AG20443 (cell line): ENCODE results near the gene CHRNG.

ENCODE experiments used
- DNase-seq: peaks from one replicate; pipeline ENCODE4 v3.0.0; 2012; ENCODE audit warnings: low spot score, mixed read lengths

The CHRNG gene

DNA sequence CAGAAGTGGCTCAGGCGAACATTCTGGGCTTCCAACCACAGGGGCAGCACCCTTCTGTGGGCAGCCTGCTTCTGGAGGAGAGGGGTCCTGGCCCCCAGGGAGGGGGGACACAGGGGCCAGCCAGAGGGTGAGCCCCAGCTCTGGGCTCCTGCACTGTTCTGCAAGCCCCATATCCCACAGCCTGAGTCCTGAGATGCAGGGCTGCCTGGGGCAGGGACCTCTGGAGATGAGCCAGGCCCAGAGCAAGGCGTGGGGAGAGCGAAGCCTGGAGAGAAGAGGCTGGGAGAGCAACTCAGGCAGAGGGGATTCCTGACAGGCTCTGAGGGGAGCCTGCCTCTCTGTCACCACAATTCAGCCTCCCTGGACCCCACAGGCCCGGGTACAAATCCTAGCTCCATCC lies 32.8 kb upstream of the CHRNG start:
- DNase-seq: no peak

DNA sequence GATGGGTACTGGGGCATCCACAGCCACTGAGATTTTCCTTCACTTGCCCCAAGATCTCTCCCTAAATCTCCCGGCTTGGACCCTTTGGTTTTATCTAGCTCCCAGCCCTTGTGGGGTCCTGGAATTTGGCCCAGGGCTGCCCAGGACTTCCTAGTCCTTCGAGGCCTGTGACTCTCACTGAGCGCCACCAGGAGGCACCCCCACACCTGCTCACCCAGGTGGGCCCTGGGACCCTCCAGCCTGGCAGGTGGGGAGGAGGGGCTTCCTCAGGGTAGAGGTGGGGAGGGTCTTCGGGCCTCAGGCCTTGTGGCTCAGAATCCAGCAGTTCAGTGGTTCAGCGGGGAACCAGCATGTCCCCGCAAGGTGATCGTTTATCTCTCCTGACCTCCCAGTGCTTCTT lies 31.2 kb upstream of the CHRNG start:
- no peak for DNase-seq

DNA sequence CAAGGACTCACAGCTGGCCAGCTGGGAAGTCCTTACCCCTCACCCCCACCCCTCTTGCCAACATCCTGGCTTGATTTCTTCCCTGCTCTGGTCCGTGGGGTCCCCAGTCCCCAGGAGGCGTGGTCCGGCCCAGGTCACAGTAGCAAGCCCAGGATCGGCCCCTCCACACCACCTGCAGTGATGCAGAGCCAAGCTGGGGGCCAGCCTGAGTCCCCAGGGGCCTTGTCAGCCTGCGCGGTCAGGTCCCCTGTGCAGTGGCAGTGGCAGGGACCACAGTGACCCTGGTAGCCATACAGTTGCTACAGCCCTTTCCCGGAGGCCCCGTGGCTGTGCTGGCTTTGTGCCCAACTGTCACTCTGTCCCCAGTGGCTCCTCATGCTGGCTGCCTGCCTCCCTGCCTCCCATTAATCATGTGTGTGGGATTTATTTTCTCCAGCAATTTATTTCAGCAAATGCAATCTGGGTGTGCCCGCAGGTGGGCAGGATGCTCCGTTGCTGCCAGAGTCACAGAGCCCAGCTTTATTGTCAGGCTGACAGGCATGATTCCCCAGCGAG lies 28.1 kb upstream of the CHRNG start:
- no peak for DNase-seq

DNA sequence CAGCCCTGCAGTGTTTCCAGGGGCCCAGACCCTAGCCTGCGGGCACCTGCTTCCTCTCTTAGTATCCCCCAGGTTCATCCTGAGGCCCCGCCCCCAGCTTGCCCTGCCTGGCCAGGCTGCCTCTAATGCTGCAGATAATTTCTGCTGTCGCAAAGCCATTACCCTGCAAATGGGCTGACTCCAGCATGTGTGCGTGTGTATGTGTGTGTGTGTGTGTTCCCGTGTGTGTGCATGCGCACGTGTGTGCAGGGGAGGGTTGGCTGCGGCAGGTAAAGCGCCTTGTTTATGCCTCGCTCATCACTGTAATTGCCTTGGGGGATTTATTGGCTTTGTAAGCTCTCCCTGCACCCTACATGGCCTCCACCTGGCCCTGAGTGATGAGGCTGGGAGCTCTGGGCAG lies 26.9 kb upstream of the CHRNG start:
- DNase-seq: no peak

DNA sequence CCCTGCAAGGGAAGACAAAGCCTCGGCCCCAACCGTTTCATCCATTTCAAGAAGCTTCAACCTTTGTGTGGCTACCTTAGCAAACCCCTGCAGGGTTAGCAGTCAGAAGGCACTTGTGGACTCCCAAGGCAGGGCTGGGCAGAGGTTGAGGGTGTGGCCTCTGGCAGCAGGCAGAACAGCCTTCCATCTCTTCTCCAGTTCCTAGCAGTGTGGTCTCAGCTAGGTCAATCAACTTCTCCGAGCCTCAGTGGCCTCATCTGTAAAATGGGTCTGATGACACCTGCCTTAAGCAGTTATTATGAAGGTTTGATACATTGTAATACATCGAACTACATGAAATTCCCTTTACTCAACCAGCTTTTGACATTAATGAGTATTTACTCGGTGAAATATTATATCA lies 26.1 kb upstream of the CHRNG start:
- DNase-seq: no peak

DNA sequence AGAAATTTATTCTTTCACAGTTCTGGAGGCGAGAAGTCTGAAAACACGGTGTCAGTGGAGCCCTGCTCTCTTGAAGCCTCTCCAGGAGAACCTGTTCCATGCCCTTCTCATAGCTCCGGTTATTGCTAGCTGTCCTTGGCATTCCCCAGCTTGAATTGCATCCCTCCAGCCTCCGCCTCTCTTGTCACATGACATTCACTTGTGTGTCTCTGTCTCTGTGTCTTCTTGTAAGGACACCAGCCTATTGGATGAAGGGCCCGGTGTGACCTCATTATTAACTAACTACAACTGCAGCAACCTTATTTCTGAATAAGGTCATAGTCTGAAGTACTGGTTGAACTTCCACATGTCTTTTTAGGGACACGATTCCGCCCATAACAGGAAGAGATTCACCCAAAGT lies 23.9 kb upstream of the CHRNG start:
- no peak for DNase-seq

DNA sequence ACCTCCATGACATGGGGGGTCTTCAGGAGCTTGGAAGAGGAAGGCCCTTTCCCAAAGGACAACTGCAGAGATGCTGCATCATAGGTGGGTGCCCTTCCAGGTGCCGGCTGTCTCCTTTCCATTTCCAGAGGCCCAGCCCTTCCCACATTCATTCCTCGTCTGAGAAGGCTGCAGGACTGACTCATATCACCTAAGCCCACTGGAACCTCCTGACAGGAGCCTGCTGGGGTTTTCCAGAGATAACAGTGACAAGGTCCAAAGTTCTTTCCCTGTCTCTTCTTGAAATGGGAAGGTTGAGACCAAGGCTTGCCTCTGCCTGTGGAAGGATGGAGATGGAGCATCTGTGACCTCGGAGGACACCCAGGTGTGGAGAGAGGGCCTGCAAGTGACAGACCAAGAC lies 22.9 kb upstream of the CHRNG start:
- DNase-seq: no peak

DNA sequence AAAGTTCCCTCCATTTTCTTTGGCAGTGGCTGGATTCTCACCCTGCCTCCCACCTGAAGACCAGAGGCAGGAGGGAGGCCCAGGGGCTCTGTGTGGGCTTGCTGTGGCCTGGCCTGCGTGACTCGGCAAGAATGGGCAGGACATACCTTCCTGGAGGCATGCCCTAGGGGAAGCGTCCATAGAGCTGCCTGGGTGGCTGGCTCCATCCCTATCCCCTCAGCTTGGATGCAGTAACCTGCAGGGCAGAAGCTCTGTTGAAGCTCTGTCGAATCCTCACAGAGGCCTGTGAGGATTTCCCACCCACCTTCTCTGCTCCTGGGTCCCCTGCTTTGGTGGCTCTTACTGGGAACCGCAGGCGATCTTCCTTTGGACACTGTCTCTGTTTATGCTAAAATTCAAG lies 20.6 kb upstream of the CHRNG start:
- DNase-seq: no peak

DNA sequence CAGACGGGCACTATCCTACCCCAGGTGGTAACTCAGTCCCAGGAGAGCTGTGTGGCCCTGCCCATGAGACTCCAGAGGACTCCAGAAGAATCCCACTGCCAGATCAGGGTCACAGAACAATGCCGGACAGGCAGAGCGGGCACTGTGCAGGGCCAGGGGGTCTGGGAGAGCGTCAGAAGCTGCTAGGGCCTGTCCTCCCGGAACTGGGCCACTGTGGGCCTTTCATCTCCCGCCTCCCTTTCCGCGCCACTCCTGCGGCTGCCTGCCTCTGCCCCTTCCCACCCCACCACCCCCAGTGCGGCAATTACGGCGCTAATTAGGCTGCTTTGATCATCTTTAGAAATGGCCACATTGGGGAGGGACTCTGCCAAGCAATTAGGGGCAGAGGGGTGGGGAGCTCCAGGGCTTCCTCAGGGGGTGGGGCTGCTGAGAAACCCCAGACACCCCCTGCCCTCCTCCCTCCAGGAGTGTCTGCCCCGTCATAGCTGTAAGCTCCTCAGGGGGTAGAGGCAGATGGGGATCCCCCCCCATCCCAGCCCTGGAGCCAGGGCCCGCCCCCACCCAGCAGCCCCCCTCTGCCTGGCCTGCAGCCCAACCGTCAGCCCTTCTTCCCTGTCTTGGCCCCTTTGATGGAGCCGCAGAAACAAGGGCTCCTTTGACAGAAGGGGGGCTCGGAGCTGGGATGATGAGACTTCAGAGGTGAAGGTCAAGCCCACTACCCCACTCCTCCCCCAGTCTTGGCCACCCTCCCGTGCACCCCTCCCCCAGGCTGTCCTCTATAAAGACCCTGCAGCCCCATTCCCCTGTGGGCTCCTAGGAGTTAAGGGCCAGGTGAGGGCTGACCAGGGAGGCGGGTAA lies 19.7 kb upstream of the CHRNG start, which contains the start of gene PRSS56:
Gene PRSS56 (plus strand): TSS at position 808 of the 858 bp plus-strand sequence. CDS start 211 bp downstream, outside the sequence.
- DNase-seq: no peak

DNA sequence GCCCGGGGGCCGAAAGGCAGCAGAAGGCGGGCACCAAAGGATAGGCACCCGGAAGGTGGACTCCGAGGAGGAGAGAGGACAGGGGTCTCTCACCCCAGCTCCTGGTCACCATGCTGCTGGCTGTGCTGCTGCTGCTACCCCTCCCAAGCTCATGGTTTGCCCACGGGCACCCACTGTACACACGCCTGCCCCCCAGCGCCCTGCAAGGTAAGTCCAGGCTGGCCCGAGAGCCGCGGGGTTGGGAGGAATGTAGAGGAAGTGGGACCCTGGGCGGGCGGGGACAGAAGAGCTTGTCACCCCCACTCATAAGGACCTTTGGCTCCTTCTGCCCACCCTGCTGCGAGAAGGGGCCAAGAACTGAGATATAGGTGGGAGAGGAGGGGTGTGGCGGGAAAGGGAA lies 19.0 kb upstream of the CHRNG start:
- DNase-seq: no peak

DNA sequence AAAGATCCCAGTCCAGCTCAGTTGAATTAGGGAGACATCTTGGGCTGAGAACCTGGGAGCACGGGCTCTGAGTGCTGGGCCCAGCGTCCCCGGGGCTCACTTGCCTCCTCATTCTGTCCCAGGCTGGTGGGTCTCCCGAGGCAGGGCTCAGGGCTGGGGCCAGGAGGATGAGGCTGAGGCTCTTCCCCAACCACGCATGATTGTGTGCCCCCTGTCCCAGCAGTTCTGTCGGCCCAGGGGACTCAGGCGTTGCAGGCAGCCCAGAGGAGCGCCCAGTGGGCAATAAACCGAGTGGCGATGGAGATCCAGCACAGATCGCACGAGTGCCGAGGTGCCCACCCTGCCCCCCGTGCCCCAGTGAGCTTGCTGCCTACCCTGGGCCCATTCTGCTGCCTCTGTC lies 18.4 kb upstream of the CHRNG start:
- no peak for DNase-seq

DNA sequence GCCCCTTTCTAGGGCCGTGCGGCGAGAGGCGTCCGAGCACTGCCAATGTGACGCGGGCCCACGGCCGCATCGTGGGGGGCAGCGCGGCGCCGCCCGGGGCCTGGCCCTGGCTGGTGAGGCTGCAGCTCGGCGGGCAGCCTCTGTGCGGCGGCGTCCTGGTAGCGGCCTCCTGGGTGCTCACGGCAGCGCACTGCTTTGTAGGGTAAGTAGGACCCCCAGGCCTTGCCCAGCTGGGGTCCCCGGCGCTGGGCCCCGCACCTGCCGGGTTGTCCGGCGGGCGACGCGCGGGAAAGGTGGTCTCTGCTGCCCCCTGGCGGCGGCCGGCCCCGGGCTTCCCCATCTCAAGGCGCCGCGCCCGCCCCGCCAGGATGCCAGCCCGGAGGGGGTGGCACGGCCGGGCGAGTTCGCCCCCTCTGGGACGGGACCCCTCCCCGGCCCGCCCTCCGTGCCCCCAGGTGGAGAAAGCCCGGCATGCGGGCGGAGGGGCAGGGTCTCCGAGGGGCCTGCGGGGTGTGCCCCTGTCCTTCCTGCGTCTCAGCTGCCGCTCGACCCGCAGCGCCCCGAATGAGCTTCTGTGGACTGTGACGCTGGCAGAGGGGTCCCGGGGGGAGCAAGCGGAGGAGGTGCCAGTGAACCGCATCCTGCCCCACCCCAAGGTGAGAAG lies 17.4 kb upstream of the CHRNG start:
- peak; percentile 92 for DNase-seq

DNA sequence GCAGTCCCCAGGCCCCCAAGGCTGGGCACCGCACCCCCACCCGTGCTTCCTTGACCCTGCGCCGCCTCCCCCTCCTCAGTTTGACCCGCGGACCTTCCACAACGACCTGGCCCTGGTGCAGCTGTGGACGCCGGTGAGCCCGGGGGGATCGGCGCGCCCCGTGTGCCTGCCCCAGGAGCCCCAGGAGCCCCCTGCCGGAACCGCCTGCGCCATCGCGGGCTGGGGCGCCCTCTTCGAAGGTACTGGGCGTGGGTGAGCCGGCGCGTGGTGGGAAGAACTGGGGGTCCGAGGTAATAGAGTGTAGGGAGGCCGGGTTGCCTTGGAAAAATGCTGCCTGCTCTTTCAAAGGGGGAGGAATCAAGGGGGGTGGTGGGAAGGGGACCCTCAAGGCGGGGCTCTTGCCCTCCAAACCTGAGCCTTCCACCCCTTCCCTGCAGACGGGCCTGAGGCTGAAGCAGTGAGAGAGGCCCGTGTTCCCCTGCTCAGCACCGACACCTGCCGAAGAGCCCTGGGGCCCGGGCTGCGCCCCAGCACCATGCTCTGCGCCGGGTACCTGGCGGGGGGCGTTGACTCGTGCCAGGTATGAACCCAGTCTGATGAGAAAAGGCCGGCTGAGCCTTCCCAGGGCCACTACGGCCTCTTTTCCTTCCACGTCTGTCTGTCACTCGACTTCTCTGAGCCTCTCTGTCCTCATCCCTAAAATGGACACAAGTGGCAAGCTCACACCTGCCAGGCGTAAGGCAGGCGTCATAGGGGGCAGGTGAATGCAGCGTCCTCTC lies 16.7 kb upstream of the CHRNG start:
- DNase-seq: no peak

DNA sequence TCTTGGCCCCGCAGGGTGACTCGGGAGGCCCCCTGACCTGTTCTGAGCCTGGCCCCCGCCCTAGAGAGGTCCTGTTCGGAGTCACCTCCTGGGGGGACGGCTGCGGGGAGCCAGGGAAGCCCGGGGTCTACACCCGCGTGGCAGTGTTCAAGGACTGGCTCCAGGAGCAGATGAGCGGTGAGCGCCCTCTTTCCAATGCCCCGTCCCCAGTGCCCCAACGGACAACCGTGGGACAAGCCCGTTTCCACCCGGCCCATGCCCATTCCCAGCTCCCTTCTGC lies 16.1 kb upstream of the CHRNG start:
- no peak for DNase-seq

DNA sequence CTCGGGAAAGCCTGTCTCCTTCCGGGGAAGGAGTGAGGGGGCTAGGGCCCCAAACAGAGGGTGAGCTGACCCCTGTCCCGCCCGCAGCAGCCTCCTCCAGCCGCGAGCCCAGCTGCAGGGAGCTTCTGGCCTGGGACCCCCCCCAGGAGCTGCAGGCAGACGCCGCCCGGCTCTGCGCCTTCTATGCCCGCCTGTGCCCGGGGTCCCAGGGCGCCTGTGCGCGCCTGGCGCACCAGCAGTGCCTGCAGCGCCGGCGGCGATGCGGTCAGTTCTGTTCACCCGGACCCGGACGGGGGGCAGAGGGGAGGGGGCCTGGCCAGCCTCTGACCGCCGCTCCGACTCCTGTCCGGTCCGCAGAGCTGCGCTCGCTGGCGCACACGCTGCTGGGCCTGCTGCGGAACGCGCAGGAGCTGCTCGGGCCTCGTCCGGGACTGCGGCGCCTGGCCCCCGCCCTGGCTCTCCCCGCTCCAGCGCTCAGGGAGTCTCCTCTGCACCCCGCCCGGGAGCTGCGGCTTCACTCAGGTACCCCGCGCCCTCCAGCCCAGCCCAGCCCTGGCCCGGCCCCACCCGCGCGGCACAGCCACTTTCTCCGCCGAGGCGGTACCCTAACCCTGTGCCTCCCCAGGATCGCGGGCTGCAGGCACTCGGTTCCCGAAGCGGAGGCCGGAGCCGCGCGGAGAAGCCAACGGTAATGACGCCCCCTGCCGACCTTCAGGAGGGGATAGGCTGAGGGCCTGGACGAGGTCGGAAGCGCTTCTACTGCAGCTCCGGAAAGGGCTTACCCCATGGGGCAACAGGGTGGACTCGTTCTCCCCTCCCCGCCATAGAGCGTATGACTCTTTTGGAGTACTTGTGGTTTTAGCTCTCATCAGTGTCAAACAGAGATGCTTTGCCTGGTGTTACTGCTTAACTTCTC lies 15.6 kb upstream of the CHRNG start:
- DNase-seq: peak; percentile 52

DNA sequence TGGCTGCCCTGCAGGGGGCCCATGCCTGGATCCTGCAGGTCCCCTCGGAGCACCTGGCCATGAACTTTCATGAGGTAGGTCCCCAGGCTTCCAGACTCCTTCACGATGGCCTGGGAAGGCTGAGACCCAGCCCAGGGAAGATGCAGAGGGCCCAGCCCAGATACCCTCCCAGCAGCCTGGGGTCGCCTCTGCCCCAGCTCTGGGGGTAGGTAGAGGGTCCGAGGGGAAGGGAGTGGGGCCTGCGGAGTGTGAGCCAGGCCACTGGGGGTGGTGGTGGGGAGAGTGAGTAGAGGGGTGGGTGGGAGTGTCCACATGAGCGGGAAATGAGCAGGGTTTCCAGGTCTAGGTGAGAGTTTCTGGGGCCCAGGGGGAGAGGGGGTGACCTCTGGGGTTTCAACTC lies 14.7 kb upstream of the CHRNG start:
- DNase-seq: no peak

DNA sequence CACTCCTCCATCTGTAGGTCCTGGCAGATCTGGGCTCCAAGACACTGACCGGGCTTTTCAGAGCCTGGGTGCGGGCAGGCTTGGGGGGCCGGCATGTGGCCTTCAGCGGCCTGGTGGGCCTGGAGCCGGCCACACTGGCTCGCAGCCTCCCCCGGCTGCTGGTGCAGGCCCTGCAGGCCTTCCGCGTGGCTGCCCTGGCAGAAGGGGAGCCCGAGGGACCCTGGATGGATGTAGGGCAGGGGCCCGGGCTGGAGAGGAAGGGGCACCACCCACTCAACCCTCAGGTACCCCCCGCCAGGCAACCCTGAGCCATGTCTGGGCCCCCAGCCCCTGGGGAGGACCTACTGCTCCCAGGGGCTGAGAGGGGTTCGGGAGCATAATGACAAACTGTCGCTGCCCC lies 14.3 kb upstream of the CHRNG start:
- DNase-seq: no peak

DNA sequence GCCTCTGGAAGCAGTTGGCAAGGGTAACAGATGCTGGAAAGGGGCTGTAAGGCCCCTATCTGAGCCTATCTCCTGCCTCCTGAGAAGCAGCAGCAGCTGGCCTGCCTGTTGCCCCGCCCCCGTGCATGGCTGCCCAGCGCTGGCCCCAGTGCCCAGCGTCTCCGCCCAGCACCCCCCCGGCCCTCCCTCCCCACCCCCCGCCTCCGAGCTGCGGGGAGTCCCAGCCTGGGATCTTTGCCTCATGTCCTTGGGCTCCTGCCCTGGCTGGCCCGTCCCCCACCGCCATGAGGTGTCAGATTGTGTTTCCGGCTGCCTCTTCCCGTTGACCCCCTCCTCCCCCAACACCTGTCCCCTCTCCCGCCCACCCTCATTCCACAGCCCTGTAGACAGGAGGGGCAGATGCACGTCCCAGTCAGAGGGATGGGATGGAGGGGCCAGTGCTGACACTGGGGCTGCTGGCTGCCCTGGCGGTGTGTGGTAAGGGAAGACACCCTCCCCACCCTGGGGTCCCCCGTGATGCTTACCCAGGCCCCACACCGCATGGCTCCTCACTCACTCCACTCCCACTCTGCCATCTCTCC lies 13.6 kb upstream of the CHRNG start, which contains the start of gene CHRND:
Gene CHRND (plus strand): TSS at position 370 of the 581 bp plus-strand sequence. CDS start 56 bp downstream, at position 426.
- DNase-seq: peak; percentile 62

DNA sequence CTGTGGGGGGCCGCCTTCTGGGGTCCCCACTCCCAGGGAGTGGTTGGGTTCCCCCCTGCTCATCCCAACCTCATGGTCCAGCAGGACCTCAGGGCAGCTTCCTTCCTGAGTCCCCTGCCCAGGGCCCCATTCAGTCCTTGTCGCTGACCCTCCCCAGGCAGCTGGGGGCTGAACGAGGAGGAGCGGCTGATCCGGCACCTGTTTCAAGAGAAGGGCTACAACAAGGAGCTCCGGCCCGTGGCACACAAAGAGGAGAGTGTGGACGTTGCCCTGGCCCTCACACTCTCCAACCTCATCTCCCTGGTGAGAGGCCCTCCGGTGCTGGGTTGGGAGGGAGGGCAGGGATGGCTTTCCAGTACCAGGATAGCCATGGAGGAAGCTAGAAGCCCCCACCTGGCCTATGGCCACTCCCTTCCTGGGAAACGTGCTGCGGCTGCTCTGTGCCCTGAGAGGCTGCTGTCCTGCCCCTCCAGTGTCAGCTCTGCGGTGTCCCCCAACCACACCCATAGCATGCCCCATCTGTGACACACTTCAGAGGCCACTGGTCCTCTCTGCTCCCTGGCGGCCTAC lies 13.0 kb upstream of the CHRNG start:
- no peak for DNase-seq

DNA sequence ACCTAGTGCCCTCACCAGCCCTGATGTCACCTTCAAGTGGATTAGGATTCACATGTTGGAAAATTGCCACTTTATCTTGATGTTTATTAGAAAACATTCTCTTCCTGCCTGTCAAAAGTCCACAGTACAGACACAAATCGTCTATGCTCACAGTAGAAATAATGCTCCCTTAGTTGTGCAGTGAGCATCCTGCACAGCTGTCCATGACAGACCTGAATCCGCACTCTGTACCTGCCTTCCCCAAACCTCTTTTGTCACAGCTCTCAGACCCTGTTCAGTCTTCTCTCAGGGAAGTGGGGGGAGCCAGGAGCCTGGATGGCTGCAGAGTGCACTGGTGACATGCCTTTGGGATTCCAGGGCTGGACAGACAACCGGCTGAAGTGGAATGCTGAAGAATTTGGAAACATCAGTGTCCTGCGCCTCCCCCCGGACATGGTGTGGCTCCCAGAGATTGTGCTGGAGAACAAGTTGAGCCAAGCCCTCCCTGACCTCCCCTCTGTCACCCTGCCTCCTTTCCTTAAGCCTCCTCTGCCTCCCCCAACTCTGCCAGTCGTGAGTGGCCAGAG lies 11.5 kb upstream of the CHRNG start:
- DNase-seq: no peak
